Ureter (tissue), 1 donor: ENCODE measurements around the gene CD44. TPM values are rescaled to one million over a fixed set of nuclear protein-coding genes. Genes with fewer than 3 reads are reported as not detected.

ENCODE experiments used
- DNase-seq: peaks from one replicate; pipeline ENCODE4 v3.0.0-alpha.2; 2020; ENCODE audit warnings: low spot score
- total RNA-seq: library from RNA; stranded (reverse); gene quantifications from one replicate; pipeline ENCODE4 v1.2.4, GENCODE V29; 2023
- donor health status: DM: yes; HTN: yes; CAD: no.

Gene CD44
- total RNA-seq, 1 donor from 2014 or later: 348 TPM

DNA sequence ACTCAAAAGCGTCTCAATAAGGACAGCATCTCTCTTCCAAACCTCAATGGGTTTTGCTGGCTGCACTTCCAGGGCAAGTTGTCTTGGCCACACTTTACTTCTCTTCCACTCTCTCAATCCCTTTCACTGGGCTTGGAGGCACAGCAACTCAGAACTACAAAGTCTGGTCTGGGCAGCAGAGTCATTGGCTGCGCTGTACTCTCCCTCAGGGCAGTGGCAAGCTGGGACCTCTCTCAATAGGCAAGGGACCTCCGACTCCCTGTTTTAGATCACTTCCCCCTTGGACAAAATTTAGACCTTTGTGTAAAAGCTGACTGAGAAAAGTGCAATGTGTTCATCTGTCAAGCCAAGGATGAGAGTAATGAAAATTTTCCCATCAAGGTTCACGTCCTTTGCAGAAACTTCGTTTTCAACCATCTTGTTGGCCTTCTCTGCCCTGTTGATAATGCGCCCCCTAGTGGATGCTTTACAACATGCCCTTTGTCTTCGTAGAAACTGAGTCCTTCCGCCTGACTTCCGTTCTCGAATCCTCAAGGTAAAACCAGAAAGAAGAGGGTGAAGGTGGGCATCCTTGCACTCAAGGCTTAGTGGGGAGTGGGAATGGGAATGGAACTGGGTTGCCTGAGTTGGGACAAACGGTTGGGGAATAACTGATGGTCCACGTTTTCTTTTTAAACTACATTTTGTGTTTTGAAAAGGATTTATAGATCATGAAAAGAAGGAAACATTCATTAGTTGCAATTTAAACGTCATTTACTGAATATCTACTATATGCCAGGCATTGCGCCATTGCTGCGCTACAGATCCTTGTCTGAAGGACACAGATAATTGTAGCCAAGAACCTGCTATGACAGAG, 99.1 kb downstream of the CD44 start:
- no peak for DNase-seq

GRCh38 chr11:35238882-35239281, 99.9 kb downstream of the CD44 start:
- no peak for DNase-seq

- no peak for DNase-seq
These were observed 100.6 kb downstream of the CD44 start for GRCh38 chr11:35239471-35240075.

DNA sequence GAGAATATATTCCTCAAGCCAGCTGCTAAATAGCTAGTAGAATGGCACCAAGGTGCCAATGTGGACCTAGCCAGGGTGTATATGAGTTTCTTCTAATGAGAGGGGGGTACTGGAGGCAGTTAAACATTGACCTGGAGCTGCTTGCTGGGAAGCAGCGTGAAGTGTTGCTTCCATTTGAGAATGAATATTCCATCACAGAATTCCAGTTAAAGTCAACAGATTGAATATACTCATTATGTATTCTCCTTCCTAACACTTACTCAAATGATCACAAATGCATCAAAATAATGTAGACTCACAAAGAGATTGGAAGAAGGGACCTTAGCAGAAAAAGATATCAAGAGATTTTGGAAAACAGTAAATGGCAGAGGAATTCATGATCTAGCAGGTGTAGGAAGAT, 102.1 kb downstream of the CD44 start:
- no peak for DNase-seq

DNA sequence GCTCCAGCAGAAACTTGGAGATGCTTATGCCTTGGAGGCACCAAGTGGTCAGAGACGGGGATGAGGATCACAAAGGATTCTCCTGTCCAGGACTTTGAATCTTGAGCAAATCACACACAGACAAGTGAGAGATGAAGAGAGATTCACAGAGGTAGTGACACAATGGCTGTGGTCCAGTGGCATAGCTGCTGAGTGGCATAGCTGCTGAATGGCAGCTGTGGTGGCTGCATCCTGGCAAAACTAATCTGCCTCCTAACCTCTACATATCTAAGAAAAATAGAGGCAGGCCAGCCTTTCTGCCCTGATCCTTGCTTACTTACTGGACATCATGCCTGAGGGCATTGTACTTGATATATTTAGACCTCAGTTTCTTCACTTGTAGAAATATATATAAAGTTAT, 102.6 kb downstream of the CD44 start:
- no peak for DNase-seq

DNA sequence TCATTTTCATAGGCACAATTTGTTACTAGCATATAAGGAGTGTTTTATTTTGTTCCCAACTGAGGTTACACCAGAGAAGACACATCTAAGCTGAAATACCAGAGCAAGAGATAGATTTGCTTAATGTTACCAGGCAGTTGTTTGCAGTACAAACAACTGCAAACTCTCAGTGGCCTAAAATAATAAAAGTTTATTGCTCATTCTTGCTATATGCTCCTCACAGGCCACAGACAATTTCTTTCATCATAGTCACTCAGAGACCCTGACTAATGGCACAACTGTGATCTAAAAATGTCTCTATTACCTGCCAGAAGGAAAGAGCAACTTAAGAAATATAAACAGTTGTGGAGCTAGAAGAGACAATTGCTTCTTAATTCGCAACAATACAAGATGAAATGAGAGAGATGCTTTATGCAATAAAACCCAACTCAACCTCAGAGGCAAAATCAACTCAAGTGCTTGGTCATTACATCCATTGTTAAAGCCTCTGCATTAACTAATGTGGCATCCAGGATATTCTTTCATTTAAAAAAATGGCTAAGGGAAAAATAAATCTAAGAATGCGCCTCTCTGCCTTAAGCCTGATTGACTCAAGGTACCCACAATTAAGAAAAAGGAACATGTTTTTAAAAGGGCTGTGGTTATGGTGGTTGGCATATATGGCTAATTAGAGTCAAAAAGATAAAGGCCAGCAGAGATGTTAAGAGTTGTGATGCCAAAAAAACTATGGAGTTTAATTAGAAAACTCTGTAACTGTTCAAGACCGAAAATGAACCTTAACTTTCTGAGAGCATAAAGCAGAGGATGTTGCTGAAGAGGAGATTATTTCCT, 103.7 kb downstream of the CD44 start:
- DNase-seq: no peak

DNA sequence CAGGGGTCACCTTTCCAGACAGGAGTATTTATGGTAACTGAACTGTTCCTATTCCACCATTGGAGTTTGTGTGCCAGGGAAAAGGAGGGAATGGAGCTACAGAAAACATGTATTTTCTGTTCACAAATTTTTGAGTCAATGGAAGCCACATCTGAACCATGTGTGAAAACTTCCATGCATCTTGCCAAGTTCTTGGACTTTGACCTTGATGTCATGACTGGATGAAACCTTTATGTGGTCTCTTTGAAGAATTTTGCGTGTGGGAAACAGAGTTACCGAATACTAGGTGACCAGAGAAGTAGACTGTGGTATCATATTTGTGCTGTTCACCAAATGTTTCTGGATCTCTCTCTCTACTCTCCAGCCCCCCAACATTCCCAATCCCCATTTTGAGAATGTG, 104.8 kb downstream of the CD44 start:
- no peak for DNase-seq

DNA sequence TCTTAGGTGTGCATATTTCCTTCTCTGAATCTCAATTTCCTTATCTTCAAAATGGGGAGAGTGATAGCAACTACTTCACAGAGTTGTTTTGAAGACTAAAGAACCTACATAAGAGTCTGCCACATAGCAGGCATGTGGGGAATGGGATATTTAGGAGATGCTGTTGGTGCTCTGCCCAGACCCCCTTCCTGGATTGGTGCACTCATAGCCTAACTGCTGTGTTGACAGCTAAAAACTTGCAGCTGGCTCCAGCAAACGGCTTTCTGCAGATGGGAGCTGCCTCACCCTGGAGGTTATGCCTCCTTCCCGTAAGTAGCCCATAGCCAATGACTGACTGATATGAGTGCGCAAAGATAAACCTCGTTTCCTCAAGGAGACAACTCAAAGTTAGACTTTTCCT, 106.1 kb downstream of the CD44 start:
- DNase-seq: no peak

DNA sequence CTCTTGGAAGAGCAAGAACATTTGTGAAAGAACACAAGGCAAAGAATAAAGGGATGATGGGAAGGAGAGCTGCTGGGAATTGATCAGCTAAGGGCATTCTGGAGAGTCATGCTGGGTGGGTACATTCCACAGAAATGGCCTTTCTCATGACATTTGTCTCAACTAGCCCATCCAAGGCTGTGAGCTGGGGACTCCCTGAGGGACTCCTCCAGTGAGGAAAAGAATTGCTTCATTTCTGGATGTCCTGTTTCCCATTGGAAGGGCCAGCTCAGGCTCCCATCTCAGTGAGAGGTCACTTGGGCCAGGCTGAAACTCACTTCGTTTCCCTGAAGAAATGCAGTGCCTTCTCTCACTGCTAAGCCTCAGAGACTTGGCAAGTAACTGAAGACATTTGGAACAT, 106.8 kb downstream of the CD44 start:
- no peak for DNase-seq

DNA sequence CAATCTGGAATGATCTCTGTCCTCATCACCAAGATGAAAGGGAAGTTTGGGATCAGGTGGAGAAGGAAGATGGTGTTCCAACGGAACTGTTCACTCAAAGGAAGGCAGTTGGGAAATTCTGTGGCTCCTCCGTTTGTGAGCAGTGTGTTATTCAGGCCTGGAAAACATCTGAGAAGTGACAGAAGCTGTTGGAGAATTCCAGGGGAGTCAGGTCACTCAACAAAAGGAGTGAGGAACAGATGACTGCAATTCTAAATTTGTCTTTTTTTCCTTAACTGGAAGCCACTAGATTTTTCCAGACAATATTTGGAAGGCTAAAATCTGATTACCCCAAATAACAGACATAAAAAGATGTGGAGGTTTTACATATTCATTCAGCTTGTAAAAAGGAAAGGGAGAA, 107.8 kb downstream of the CD44 start:
- no peak for DNase-seq

DNA sequence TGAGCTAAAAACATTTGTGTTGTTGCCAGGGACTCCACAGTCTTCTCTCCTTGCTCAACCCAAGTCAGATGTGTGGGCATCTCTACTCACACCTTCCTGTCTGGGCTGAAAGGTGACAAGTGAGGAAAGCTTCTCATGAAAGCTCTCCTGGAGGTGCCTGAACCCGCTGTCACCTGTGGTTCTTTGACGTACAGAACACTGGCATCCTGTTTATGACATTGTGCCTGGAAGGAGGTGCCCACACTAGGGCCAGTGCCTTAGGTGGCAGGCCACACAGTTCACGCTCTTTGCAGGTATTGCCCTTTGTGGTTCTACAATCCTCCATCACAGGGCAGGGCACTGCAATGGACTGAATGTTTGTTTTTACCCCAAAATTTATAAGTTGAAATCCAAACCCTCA, 108.5 kb downstream of the CD44 start:
- DNase-seq: no peak

- no peak for DNase-seq
These were observed 108.9 kb downstream of the CD44 start for GRCh38 chr11:35247863-35248262.

DNA sequence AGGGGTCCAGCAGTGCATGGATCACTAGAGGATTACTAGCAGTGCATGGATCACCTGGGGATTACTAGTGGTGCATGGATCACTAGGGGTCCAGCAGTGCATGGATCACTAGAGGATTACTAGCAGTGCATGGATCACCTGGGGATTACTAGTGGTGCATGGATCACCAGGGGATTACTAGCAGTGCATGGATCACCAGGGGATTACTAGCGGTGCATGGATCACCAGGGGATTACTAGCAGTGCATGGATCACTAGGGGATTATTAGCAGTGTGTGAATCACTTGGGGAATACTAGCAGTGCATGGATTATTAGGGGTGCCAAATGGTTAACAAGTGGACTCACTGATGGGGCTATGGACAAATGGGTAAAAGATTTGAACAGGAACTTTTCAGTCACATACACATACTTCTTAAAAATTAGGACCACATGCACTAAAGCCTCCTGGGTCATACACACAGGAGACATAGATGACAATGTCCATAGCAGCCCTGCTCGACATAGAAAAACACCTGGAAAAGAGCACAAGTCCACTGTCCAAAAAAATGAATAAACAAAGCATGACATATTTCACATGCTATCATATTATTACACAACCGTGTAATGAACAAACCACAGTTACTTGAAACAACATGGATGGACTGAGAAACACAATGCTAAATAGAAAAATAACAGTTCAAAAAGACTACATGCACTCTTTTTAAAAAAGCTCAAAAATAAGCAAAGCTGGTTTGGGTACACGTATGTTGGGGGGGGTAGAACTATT, 109.8 kb downstream of the CD44 start:
- no peak for DNase-seq

DNA sequence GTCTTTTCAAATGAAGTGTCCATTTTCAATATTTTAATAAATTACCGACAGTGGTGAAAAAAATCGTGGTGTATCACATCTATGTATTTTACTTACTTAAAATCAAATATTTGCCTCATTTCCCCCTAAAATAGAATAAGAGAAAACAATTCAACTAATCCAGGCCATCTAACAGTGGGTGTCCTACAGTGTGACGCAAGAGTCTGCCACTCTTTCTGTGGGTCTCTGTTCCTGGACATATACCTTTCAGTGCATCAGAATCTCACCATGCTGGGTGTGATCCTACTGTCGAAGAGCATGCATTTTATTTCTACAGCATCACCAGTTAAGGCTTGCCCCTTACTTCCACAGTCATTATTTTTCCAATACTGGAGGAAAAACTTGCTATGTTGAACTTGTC, 111.2 kb downstream of the CD44 start:
- no peak for DNase-seq

DNA sequence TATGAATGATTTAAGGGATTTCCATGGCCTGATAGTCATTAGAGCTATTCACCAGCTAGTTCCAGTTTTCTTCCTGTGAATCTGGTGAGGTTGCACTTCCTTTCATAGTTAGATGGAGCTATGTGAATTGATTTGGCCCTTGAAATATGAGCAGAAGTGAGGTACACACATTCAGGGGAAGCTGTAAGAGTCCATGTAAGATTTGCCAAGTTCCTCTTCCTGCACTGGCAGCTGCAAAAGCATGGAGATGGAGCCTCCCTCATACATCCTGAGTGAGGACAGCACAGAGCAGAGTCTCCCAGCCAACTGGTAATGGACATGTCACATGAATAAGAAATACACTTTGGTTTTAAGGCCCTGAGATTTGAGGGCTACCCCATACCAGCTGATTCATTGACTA, 111.7 kb downstream of the CD44 start:
- no peak for DNase-seq

DNA sequence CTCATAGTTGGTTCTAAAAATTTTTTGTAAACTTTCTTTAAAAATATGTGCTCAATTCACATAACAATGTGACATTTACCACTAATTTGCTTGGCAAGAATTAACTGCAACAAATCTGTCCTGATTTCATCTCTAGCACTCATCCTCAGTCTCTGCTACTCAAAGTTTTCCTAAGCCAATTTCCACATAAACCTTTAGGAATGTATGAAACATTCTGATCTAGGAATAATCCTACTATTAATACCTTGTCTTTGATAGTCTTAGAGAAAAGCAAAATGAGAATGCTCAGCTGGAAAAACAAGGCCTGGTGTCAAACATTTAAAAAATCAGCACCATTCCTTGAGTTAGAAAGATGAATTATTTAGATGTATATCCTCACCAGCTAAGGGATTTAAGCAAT, 114.3 kb downstream of the CD44 start:
- DNase-seq: no peak

GRCh38 chr11:35255514-35255913, 116.5 kb downstream of the CD44 start:
- DNase-seq: no peak

- DNase-seq: no peak
These were observed 117.3 kb downstream of the CD44 start for GRCh38 chr11:35256296-35256695.

- DNase-seq: no peak
These were observed 118.3 kb downstream of the CD44 start for GRCh38 chr11:35257281-35257680.

DNA sequence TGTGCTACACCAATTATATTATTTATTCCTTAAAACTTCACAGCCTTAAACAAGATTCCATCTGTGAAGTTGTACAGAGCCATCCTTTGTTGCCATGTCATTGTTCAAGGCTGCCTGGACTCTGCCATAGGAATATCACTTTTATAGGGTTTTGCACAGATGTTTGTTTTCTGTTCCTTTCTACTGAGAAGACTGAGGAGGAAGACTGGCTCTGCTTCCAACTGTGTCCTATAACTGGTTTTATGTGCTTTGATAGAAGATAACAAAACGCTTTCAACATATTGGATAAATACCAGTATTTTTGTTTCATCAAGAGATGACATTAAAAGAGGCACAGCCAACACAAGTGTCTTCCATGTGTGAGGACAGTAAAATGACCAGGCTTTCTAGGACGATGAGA, 120.6 kb downstream of the CD44 start:
- no peak for DNase-seq

- DNase-seq: no peak
These were observed 121.5 kb downstream of the CD44 start for GRCh38 chr11:35260342-35260985.
